Epithelial cell of esophagus (primary cell): Measurements from ENCODE around the gene FAN1.
A peak's percentile ranks its signal among the peaks of the same experiment; 100 is the strongest.

ENCODE experiments used
- DNase-seq: peaks from one replicate; pipeline ENCODE4 v3.0.0; 2010; ENCODE audit warnings: low read depth
- H3K4me3 ChIP-seq: 2 replicates; pipeline ENCODE4 v1.5.1; 2011; ENCODE audit warnings: mild to moderate bottlenecking, low read length, control low read depth
- CTCF ChIP-seq: IDR thresholded peaks from 2 replicates; pipeline ENCODE4 v1.5.1; 2011; ENCODE audit warnings: low read depth, mild to moderate bottlenecking, low read length, control low read depth, inconsistent platforms; ENCODE audit not compliant: insufficient read depth; ENCODE audit errors: missing control alignments

The FAN1 gene

GRCh38 chr15:30930422-30930821 lies 26.7 kb downstream of the FAN1 start:
- no peak for DNase-seq
- TF ChIP-seq CTCF = no peak
- no peak overlapping the region for H3K4me3 ChIP-seq

GRCh38 chr15:30933293-30933692 lies 29.6 kb downstream of the FAN1 start:
- no peak overlapping the region for H3K4me3 ChIP-seq
- peak; percentile 40 for DNase-seq
- TF ChIP-seq CTCF = no peak

- TF ChIP-seq CTCF = no peak
- no peak overlapping the region for H3K4me3 ChIP-seq
- DNase-seq = no peak
Observed at GRCh38 chr15:30939161-30939560, 35.4 kb downstream of the FAN1 start.

GRCh38 chr15:30940359-30940758 lies 36.6 kb downstream of the FAN1 start:
- TF ChIP-seq CTCF = no peak
- no peak overlapping the region for H3K4me3 ChIP-seq
- DNase-seq = no peak

DNA sequence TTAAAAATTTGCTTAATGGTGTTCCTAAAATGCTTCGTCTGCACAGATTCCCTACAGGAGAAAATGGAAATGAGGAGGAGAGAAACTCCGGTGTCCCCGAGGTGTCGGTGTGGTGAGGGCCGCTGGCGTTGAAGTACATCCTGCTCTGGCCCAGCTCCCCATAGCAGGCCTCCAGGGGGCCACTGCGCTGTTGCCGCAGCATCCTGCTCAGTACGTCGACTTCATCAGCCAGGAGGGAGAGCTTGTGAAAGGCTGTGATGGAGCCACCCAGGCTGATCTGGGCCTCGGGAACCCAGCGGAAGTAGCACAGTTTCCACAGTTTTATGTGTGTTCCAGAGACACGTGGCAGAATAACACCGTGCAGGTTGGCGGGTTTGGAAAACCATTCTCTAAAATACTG lies 37.8 kb downstream of the FAN1 start:
- no peak for TF ChIP-seq CTCF
- DNase-seq = no peak
- H3K4me3 ChIP-seq = no peak overlapping the region

- no peak overlapping the region for H3K4me3 ChIP-seq
- no peak for TF ChIP-seq CTCF
- no peak for DNase-seq
Observed at GRCh38 chr15:30943654-30944335, 40.1 kb downstream of the FAN1 start.

- no peak for DNase-seq
- H3K4me3 ChIP-seq = no peak overlapping the region
- no peak for TF ChIP-seq CTCF
Observed at GRCh38 chr15:30953183-30953582, 49.5 kb downstream of the FAN1 start.
